ENCODE results near the gene CREBRF.
"Not testable (repeated sequence)": the region's sequence is repeated elsewhere in the genome, so short reads cannot be mapped to it uniquely, and the experiment has no call there.

Gene CREBRF, protein sequence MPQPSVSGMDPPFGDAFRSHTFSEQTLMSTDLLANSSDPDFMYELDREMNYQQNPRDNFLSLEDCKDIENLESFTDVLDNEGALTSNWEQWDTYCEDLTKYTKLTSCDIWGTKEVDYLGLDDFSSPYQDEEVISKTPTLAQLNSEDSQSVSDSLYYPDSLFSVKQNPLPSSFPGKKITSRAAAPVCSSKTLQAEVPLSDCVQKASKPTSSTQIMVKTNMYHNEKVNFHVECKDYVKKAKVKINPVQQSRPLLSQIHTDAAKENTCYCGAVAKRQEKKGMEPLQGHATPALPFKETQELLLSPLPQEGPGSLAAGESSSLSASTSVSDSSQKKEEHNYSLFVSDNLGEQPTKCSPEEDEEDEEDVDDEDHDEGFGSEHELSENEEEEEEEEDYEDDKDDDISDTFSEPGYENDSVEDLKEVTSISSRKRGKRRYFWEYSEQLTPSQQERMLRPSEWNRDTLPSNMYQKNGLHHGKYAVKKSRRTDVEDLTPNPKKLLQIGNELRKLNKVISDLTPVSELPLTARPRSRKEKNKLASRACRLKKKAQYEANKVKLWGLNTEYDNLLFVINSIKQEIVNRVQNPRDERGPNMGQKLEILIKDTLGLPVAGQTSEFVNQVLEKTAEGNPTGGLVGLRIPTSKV

DNA sequence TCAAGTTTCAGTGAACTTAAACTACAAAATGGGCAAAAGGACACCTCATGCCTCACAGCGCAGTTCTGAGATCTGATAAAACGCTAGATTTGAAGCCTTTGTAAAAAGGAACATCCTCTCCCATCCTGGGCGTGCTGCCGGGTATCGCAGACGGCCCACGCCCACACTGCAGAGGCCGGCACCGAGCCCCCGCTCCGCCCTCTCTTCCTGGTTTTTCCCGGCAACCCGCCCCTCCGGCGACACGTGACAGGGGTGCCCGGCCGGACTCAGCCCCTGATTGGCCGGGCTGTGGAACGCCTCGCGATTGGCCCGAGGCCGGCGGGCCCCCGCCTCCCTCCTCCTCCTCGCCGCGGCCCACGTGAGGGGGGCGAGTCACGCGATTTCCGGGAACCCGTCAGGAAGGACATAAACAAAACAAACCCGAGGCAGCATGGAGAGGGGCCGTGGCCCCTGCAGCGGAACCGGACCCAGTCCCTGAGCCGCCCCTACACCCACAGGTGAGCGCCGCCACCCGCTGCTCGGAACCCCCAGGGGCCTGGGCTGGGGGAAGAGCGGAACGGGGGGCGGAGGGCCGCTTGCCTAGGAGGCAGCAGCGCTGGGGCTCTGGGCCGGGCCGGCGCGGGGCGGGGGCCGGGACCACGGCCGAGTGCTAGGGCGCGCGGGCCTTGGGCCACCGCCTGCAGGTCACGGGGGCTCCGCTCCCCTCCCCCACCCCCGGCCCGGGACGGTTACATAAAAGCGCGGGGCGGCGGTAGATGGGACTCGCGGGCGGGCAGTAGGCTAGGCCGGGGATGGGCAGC lies at the start of gene CREBRF:
Gene CREBRF (plus strand): TSS at position 370 of the 800 bp plus-strand sequence. CDS start 24,424 bp downstream, outside the sequence.
- FAIRE-seq (peak; percentile 94), DNase-seq (ENCODE audit: extremely low spot score, insufficient read length, low read depth) (peak; percentile 93)

DNA sequence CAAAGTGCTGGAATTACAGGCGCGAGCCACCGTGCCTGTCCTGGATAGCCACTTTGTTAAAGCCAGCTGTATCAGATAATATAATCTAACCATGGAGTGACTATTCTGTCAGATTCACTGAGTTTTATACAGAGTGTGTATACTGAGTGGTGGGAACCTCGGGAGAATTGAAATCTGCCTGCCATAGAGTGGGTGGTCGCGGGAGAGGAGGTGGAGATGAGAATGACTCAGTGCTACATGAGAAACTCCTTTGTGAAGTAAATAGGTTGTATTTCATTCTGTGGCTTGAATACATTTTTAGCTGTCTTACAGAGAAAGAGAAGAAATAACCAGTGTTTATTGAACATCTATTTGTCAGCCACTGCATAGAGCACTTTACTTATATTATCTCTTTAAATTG lies 46.1 kb upstream of the CREBRF start:
- FAIRE-seq (no peak), DNase-seq (ENCODE audit: extremely low spot score, insufficient read length, low read depth) (no peak)

DNA sequence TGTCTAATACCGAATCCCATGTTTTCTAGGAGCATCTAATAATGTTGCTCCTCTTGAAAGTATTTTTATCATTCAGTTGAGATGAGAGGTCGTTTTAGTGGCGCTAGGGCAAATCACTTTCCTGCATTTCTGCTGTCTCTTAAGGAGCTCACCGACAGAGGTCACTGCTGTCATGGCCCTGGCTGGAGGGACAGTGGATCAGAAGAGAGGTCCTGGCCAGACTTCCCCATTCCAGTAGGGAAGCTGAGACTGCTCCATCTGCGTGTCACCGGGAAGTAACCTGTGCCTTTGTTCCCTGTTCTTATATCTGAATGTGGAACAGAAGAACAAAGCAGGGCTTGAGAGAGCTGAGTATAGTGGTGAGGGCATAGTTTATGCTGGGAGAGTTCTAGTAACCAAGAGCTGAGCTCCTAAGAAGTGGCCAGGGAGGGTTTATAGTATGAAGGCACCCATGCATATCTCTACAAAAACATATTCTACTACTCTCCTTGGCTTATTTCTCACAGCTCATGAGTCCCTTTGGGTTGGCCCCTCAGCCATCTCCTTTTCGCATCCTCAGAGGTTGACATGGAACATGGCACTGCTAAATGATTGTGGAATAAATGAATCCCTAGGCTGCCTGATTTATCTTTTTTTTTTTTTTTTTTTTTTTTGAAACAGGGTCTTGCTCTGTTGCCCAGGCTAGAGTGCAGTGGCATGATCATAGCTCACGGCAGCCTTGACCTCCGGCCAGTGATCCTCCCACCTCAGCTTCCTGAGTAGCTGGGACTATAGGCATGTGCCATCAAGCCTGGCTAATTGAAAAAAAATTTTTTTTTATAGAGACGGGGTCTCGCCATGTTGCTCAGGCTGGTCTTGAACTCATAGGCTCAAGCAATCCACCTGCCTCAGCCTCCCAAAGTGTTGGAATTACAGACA lies 45.3 kb upstream of the CREBRF start:
- DNase-seq (ENCODE audit: extremely low spot score, insufficient read length, low read depth) (no peak), FAIRE-seq (no peak)

DNA sequence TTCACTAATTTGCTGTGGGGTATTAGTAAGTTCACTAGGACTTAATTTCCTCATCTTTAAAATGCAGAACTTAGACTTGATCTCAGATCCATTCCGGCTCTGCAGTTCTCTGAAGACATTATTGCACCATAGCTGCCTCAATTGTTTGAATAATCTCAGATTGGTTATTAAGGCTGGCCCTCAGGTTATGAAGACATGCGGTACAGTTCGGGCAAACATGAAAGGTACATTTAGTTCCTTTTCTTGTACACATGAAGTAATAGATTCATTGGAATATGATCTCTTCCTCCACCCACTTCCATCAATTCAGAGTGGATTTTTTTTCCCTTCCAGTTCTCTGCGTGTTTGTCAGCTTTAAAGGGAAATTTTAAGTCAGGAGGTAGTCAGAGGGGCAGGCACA lies 44.6 kb upstream of the CREBRF start:
- FAIRE-seq, result no peak
- DNase-seq (ENCODE audit: extremely low spot score, insufficient read length, low read depth), result no peak

DNA sequence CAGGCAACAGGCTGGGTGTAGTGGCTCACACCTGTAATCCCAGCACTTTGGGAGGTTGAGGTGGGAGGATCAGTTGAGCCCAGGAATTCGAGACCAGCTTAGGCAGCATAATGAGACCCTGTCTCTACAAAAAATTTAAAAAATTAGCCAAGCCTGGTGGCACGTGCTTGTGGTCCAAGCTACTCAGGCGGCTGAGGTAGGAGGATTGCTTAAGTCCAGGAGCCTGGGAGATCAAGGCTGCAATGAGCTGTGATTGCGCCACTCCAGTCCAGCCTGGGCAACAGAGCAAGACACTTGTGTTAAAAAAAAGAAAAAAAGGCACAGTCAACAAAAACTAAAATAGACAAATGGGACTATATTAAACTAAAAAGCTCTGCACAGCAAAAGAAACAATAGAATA lies 43.3 kb upstream of the CREBRF start:
- DNase-seq (ENCODE audit: extremely low spot score, insufficient read length, low read depth) (no peak), FAIRE-seq (no peak)

DNA sequence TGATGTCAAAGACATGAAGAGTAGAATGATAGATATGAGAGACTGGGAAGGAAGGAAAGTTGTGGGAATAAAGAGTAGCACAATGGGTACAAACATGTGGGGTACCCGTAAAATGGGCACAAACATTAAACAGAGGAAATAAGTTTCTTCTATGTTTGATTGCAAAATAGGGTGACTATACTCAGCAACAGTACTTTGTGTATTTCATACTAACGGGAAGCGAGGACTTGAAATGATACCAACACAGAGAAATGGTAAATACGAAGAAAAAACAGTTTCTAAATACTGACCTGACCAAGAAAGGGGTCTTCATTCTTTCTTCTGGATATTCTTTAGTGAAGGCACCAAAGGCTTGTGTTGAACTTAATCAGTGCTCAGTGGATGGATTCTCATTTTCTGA lies 41.5 kb upstream of the CREBRF start:
- FAIRE-seq, result no peak
- no peak for DNase-seq (ENCODE audit: extremely low spot score, insufficient read length, low read depth)

DNA sequence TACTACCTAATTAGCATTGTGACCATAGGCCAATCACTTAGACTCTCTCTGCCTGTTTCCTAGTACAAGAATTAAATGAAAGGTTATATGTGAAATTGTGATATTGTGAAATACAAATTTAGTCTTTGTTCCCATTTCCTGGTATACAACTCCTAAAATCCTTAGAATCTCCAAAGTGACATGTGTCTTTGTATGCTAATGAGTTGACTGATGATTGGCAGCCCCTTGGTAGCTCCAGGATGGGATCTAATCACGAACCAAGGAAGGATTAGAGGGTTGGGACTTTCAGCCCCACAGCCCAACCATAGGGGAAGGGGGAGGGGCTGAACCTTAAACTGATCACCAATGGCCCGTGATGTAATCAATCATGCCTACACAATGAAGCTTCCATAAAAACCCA lies 41.0 kb upstream of the CREBRF start:
- no peak for FAIRE-seq
- DNase-seq (ENCODE audit: extremely low spot score, insufficient read length, low read depth), result no peak

DNA sequence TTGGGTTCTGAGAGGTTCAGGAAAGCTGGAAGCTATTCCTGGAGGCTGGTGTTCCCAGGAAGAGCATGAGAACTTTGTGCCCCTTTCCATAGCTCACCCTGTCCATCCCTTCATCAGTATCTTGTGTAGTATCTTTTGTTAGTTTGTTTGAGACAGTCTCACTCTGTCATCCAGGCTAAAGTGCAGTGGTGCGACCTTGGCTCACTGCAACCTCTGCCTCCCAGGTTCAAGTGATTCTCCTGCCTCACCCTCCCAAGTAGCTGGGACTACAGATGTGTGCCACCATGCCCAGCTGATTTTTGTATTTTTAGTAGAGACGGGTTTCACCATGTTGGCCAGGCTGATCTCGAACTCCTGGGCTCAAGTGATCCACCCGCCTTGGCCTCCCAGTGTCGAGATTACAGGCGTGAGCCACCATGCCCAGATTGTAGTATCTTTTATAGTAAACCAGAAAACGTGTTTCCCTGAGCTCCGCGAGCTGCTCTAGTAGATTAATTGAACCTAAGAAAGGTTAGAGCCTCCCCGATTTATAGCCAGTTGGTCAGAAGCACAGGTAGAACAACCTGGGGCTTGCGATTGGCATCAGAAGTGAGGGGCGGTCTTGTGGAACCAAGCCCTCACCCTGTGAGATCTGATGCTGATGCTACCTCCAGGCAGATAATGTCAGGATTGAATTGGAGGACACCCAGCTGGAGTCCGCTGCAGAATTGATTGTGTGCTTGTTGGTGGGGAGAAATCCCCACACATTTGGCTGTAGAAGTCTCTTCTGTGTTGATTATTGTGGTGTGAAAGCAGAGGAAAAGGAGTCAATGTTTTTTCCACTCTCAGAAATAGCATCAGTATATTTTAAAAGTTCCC lies 40.3 kb upstream of the CREBRF start:
- FAIRE-seq (no peak), DNase-seq (ENCODE audit: extremely low spot score, insufficient read length, low read depth) (no peak)

DNA sequence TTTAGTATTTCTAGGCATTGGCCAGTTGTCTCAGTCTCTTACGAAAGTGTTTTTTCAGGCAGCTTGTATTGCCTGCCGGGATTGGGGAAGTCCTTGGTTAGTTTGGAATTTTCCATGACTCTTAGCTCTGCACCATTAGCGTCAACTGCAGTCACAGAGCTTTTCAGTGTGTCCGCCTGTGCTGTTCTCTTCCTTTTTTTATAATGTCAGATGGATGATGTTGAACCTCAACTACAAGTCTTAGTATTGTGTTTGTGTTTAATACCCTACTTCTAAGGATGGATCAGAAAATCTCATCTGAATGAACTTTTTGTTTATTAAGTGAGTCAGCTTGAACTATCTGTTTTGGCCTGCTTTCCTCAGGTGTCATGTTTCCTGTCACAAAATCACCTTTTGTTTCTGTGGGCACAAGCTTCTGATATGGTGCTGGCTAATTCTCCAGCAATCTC lies 39.5 kb upstream of the CREBRF start:
- FAIRE-seq (no peak), DNase-seq (ENCODE audit: extremely low spot score, insufficient read length, low read depth) (no peak)

DNA sequence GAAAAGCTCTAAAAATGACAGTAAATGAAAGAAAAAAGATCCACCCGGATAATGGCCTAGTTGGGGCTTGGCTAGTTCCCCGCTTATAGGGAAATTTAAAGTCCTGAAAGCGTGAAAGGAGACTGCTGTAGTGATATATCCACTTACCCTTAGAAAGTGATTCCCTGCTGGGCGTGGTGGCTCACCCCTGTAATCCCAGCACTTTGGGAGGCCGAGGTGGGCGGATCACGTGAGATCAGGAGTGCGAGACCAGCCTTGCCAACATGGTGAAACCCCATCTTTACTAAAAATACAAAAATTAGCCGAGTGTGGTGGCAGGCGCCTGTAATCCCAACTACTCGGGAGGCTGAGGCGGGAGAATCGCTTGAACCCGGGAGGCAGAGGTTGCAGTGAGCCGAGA lies 39.1 kb upstream of the CREBRF start:
- FAIRE-seq; DNase-seq (ENCODE audit: extremely low spot score, insufficient read length, low read depth): not testable (repeated sequence)

DNA sequence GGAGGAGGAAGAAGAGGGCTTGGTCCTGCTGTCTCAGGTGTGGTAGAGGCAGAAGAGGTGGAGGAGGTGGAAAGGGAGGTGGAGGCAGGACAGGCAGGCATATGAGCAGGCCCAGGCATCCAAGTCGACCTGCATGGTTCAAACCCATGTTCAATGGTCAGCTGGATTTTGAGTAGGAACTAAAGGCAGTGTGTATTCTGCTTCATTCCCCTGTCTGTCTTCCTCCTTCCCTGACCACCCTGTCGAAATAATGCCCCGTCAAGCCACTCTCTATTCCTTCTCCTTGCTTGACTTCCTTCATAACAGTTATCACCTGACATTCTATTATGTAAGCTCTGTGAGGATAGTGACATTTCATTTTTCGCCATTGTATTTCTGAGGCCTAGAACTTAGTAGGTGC lies 37.8 kb upstream of the CREBRF start:
- DNase-seq (ENCODE audit: extremely low spot score, insufficient read length, low read depth) (no peak), FAIRE-seq (no peak)

DNA sequence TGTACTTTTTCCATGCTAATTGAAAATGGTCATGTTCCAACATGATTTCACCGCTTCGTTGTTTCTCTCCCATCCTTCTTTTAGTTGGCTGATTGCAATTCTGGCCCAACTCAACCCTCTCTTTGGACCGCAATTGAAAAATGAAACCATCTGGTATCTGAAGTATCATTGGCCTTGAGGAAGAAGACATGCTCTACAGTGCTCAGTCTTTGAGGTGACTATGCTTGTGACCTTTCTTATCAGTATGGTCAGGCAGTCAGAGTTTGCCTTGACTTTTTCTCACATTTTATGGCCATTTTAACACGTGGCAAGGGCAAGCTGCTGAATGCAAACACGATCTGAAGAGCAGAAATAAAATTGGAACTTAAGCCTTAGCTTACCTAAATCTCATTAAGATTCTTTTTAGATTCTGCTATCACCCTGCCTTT lies 36.0 kb upstream of the CREBRF start:
- DNase-seq (ENCODE audit: extremely low spot score, insufficient read length, low read depth), result no peak
- FAIRE-seq, result no peak

DNA sequence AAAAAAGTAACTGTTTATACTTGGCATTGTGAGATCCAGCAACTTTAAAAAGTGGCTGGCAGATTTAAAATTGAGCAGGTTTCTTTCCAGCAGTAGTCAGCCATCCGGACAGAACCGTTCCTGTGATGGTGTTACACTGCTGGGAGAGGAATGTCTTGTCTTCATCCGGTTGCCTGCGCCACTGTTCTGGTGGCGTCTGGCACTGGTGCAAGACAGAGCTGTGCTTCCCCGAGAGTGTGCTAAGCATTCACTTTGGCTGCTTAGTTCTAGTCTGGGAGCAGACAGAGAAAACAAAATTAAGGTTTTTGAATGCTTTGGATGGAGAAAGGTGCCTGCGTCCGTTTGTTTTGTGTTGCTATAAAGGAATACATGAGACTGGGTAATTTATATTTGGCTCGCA lies 35.5 kb upstream of the CREBRF start:
- DNase-seq (ENCODE audit: extremely low spot score, insufficient read length, low read depth) (no peak), FAIRE-seq (no peak)

DNA sequence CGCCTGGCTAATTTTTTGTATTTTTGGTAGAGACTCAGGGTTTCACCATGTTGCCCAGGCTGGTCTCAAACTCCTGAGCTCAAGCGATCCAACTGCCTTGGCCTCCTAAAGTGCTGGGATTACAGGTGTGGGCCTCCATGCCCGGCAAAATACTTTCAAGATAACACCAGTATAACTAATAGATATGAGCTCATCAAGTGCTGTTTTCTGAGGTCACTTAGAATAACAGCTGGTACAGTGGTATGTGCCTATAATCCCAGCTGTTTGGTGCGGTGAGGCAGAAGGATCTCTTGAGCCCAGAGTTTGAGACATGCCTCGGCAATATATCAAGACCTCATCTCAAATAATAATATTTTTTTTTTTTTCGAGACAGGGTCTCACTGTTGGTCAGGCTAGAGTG lies 30.5 kb upstream of the CREBRF start:
- DNase-seq (ENCODE audit: extremely low spot score, insufficient read length, low read depth) (no peak), FAIRE-seq (no peak)

DNA sequence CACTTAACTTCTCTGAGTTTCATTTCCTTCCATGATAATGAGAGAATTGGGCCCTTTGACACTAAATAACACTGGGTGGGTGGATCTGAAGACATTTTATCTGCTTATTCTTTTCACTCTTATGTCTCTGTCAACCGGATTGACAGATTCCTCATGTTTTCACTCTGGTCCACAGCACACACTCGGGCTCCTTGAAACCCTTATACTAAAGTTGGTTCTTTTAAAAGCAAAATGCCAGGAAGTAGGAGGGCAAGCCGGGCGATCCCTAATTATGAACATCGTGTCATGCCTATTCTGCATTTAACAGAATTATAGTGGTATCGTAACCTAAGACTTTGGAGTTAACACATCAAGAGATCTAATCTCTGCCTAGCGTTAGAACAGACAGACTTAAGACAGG lies 28.2 kb upstream of the CREBRF start:
- DNase-seq (ENCODE audit: extremely low spot score, insufficient read length, low read depth) (no peak), FAIRE-seq (no peak)

DNA sequence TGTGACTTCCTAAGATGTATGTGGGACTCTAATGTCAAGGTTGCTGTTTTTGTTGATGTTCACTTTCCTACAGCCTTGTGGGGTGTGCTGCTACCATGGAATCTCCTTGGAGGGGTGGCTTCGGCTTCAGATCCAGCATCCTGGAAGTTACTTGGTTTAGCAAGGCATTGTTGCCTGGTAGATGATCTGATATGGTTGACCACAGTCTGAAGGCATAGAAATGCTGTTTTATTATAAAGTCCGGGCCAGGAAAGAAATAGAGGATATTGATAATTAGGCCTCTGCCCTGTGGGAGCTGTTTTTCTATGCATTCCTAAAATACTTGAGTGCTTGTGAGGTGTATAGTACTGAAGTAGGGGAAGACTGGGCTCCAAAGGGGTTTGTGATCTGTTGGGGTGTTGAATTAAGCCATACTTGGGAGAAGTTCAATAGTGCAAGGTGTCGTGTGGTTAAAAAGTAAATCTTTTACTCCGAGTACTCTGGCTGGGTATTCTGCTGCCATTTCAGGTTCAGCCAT lies 27.3 kb upstream of the CREBRF start:
- DNase-seq (ENCODE audit: extremely low spot score, insufficient read length, low read depth) (no peak), FAIRE-seq (no peak)

DNA sequence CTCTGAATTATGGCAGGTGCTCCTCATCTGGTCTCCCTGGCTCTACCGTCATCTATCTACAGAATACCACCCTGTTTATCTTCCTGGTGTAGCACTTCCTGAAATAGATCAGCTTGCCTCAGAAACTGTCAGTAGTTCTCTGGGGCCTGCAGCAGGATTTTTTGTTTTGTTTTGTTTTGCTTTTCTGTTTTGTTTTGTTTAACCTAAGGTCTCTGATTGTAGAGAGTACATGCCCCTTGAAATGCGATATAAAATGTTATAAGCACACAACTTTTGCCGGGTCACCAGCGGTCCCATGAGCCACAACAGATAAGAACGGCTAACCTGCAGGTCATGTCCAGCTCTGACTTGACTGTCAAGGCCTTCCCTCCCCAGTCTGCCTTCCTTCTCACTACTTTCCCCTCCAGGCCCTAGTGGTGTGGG lies 26.6 kb upstream of the CREBRF start:
- DNase-seq (ENCODE audit: extremely low spot score, insufficient read length, low read depth) (no peak), FAIRE-seq (no peak)

DNA sequence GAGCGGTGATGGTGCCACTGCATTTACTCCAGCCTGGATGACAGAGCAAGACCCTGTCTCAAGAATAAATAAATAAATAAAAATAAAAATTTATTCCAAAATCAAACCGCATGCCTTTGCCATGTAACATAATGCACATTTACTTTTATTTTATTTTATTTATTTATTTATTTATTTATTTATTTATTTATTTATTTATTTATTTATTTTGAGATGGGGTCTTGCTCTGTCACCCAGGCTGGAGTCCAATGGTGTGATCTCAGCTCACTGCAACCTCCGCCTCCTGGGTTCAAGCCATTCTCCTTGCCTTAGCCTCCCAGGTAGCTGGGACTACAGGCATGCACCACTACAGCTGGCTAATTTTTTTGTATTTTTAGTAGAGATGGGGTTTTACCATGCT lies 24.1 kb upstream of the CREBRF start:
- DNase-seq (ENCODE audit: extremely low spot score, insufficient read length, low read depth); FAIRE-seq: not testable (repeated sequence)

DNA sequence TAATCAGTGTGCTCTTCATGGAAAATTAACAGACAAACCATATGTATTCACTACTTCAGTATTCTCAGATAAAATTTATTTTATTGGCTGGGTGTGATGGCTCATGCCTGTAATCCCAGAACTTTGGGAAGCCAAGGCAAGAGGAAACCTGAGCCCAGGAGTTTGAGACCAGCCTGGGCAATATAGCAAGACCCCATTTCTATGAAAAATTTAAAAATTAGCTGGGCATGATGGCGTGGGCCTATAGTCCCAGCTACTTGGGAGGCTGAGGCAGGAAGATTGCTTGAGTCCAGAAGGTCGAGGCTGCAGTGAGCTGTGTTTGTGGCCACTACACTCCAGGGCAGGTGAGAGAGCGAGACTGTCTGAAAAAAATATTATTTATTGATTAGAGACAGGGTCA lies 23.4 kb upstream of the CREBRF start:
- FAIRE-seq (no peak), DNase-seq (ENCODE audit: extremely low spot score, insufficient read length, low read depth) (no peak)

All from GM18507 (cell line).